ENCODE results near the gene CTDSPL2. TPM values are rescaled to one million over a fixed set of nuclear protein-coding genes. Genes with fewer than 3 reads are reported as not detected.

CTDSPL2 gene
- total RNA-seq, 3 donors from 2014 or later: 48.3 to 101 (median 77.0) TPM

GRCh38 chr15:44482090-44482489, 54.7 kb downstream of the CTDSPL2 start:
- Histone ChIP-seq H3K4me1 (no peaks in the 10 kb centered on the region), H3K27ac (no peak overlapping the region), H3K27me3 (no peaks in the 10 kb centered on the region), H3K4me3 (no peak overlapping the region), H3K9me3 (no peaks in the 10 kb centered on the region), H3K36me3 (no peaks in the 10 kb centered on the region)
- TF ChIP-seq CTCF (IDR thresholded peaks at IDR 0.05): no peak
- TF ChIP-seq POLR2A (IDR thresholded peaks at IDR 0.05): no peak
- TF ChIP-seq POLR2AphosphoS5 (IDR thresholded peaks at IDR 0.05): no peak
- no peak for DNase-seq (ENCODE audit: low spot score in 2 of 2)
- intact Hi-C loops (cut with DNase I; ENCODE audit: low total_unique reads): no loop called here

- TF ChIP-seq POLR2A (IDR thresholded peaks at IDR 0.05) (no peak), CTCF (IDR thresholded peaks at IDR 0.05) (no peak), POLR2AphosphoS5 (IDR thresholded peaks at IDR 0.05) (no peak)
- no peak for DNase-seq (ENCODE audit: low spot score in 2 of 2)
- Histone ChIP-seq H3K9me3 (no peaks in the 10 kb centered on the region), H3K36me3 (no peaks in the 10 kb centered on the region), H3K4me1 (no peaks in the 10 kb centered on the region), H3K27ac (no peak overlapping the region), H3K27me3 (no peaks in the 10 kb centered on the region), H3K4me3 (no peak overlapping the region)
- intact Hi-C loops (cut with DNase I; ENCODE audit: low total_unique reads): no loop called here
Observed at GRCh38 chr15:44485880-44486279, 58.5 kb downstream of the CTDSPL2 start.

GRCh38 chr15:44489464-44489863, 62.0 kb downstream of the CTDSPL2 start:
- Histone ChIP-seq H3K27me3 (no peaks in the 10 kb centered on the region), H3K36me3 (no peaks in the 10 kb centered on the region), H3K9me3 (no peaks in the 10 kb centered on the region), H3K4me3 (no peak overlapping the region), H3K27ac (no peak overlapping the region), H3K4me1 (no peaks in the 10 kb centered on the region)
- DNase-seq (ENCODE audit: low spot score in 2 of 2): no peak
- intact Hi-C loops (cut with DNase I; ENCODE audit: low total_unique reads): no loop called here
- TF ChIP-seq POLR2A (IDR thresholded peaks at IDR 0.05): no peak
- TF ChIP-seq CTCF (IDR thresholded peaks at IDR 0.05): no peak
- no peak for TF ChIP-seq POLR2AphosphoS5 (IDR thresholded peaks at IDR 0.05)

- no peaks in the 10 kb centered on the region for H3K4me1 ChIP-seq
- no peak overlapping the region for H3K27ac ChIP-seq
- H3K9me3 ChIP-seq: no peaks in the 10 kb centered on the region
- no peak overlapping the region for H3K4me3 ChIP-seq
- no peak for DNase-seq (ENCODE audit: low spot score in 2 of 2)
- no peaks in the 10 kb centered on the region for H3K27me3 ChIP-seq
- H3K36me3 ChIP-seq: no peaks in the 10 kb centered on the region
- TF ChIP-seq POLR2A (IDR thresholded peaks at IDR 0.05) (no peak), CTCF (IDR thresholded peaks at IDR 0.05) (no peak), POLR2AphosphoS5 (IDR thresholded peaks at IDR 0.05) (no peak)
- intact Hi-C loops (cut with DNase I; ENCODE audit: low total_unique reads): no loop called here
Observed at GRCh38 chr15:44490622-44491021, 63.2 kb downstream of the CTDSPL2 start.

GRCh38 chr15:44492040-44492439, 64.6 kb downstream of the CTDSPL2 start:
- Histone ChIP-seq H3K4me1 (no peaks in the 10 kb centered on the region), H3K9me3 (no peaks in the 10 kb centered on the region), H3K36me3 (no peaks in the 10 kb centered on the region), H3K27ac (no peak overlapping the region), H3K4me3 (no peak overlapping the region), H3K27me3 (no peaks in the 10 kb centered on the region)
- no peak for DNase-seq (ENCODE audit: low spot score in 2 of 2)
- intact Hi-C loops (cut with DNase I; ENCODE audit: low total_unique reads): no loop called here
- no peak for TF ChIP-seq CTCF (IDR thresholded peaks at IDR 0.05)
- no peak for TF ChIP-seq POLR2AphosphoS5 (IDR thresholded peaks at IDR 0.05)
- TF ChIP-seq POLR2A (IDR thresholded peaks at IDR 0.05): no peak

All from breast epithelium (tissue), 4 donors.